Loucy (cell line): ENCODE data around the gene AFAP1L1.

Experiments
- EZH2phosphoT487 ChIP-seq: fragments of 200-600 bp; IDR thresholded peaks from 2 replicates; pipeline ENCODE4 v1.6.1; 2018; ENCODE audit warnings: antibody characterized with exemption, mild to moderate bottlenecking, moderate library complexity, borderline replicate concordance
- TF ChIP-seq, protein P1 (sequence below): fragments of 200-600 bp; sonication (generic); conservative IDR thresholded peaks from 2 replicates; pipeline ENCODE4 v1.5.1; 2014; ENCODE audit warnings: mild to moderate bottlenecking, antibody characterized with exemption, low read length

DNA sequence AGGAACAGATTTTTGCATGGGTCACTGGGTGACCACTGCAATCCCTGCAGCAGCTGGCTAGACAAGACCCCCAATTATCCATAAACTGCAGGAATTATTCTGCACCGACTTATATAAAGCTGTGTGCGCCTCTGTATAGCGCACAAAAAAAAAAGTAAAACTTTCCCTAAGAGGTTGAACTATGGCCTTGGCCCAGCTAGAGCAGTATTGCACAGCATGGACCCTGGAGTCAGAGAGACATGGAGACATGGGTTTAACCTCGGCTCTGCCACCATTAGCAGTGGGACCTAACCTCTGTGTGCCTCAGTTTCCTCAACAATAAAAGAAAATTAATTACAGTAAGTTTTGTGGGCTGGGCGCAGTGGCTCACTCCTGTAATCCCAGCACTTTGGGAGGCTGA, 56.5 kb downstream of the AFAP1L1 start:
- TF ChIP-seq, protein P1, sequence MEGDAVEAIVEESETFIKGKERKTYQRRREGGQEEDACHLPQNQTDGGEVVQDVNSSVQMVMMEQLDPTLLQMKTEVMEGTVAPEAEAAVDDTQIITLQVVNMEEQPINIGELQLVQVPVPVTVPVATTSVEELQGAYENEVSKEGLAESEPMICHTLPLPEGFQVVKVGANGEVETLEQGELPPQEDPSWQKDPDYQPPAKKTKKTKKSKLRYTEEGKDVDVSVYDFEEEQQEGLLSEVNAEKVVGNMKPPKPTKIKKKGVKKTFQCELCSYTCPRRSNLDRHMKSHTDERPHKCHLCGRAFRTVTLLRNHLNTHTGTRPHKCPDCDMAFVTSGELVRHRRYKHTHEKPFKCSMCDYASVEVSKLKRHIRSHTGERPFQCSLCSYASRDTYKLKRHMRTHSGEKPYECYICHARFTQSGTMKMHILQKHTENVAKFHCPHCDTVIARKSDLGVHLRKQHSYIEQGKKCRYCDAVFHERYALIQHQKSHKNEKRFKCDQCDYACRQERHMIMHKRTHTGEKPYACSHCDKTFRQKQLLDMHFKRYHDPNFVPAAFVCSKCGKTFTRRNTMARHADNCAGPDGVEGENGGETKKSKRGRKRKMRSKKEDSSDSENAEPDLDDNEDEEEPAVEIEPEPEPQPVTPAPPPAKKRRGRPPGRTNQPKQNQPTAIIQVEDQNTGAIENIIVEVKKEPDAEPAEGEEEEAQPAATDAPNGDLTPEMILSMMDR, result no peak
- TF ChIP-seq EZH2phosphoT487, result no peak
